Stimulated activated CD4-positive, alpha-beta T cell treated with anti-CD3 and anti-CD28 coated beads, TNF-alpha, amount 100 ng/mL, for 4 hours (primary cell): ENCODE data around the gene FLT3.
"Not testable (repeated sequence)": the region's sequence is repeated elsewhere in the genome, so short reads cannot be mapped to it uniquely, and the experiment has no call there.

Experiments used
- DNase-seq, 3 experiments: peaks; one replicate each; pipeline ENCODE4 v3.0.0-alpha.2; 2020; ENCODE audit warnings: low read depth in 3 of 3

Gene FLT3

DNA sequence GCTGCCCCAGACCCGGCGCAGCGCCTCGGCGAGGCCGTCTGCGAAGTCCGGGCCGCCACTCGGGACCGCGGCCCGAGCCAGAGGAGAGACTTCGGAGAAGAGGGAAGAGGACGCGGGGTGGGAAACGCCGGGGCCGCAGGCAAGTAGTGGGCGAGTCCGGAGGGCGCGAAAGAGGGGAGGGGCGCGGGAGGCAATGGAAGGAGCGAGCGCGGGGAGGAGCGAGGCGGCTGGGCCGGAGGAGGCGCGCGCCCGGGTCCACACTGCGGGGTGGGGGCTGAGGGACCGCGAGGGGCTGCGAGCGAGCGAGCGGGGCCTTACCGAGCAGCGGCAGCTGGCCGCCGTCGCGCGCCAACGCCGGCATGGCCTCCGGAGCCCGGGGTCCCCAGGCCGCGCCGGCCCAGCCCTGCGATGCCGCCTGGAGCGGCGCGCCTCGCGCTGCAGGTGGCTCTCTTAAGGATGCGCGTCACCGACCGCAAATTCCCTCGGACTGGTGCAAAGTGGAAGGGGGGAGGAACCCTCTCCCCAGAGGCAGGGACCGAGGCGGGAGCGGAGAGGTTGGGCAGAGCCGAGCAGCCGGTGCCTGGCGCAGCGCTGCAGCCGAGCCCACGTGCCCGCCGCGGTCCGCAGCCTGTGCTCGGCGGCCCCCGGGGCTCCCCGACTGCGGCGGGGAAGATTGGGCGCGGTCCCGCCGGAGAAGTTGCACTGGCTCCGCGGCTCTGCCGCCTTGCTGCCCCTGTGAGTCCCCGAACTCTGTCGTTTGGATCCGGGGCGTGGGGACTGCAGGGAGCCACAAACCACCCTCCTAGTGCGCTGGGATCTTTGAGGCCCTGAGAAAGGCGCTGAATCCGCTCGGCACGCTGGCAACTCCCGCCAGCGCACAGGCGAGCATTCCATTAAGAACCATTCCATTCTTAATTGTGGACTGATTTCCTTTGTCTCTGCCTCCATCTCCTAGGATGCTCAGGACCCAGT is at the start of gene FLT3:
Gene FLT3 (minus strand): TSS at position 427 of the 972 bp plus-strand sequence. CDS start 66 bp downstream, at position 361.
- DNase-seq: peak in 1 of 3 experiments; percentile 4

- no peak for DNase-seq
Observed at GRCh38 chr13:28147495-28147894, 47.1 kb upstream of the FLT3 start.

DNA sequence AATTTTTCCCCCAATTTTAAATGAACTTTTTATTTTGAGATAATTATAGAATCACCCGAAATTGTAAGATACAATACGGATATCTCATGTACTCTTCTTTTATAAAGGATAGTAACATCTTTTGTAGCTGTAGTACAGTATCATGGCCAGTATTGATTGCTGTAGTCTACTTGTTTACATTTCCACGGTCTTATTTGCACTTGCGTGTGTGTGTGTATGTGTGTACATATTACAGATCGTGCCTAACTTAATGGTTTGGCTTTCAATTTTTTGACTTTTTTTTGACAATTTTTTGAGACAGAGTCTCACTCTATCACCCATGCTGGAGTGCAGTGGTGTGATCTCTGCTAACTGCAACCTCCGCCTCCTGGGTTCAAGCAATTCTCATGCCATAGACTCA is 44.7 kb upstream of the FLT3 start:
- no peak for DNase-seq

- not testable (repeated sequence) for DNase-seq
Observed at GRCh38 chr13:28141542-28141941, 41.2 kb upstream of the FLT3 start.

GRCh38 chr13:28140433-28141125 is 40.2 kb upstream of the FLT3 start:
- DNase-seq: no peak

GRCh38 chr13:28138756-28139470 is 38.5 kb upstream of the FLT3 start:
- peak; percentile 74 to 89 (median 84) for DNase-seq

GRCh38 chr13:28138012-28138755 is 37.8 kb upstream of the FLT3 start, which contains the start of gene PAN3:
Gene PAN3 (plus strand): TSS chr13:28138545. CDS start chr13:28138658, 113 bp downstream.
- peak; percentile 79 to 85 (median 83) for DNase-seq

DNA sequence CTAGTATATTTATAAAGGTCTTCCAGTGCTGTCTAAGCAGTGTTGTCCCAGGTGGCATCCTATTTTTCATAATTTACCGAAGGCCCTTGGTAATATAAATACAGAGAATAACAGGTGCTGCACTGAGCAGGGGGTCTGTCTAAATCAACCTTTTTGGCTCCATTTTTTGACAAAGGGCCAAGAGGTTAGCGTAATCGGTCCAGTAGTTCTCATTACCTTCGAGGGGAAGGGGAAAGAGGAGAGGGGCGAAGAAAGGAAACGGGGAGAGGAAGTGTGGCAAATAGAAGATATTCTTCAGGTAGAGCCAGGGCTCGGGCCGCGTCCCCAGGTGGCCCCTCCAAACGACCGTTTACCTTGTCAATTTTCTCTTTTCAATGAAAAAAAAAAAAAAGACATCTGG is 37.2 kb upstream of the FLT3 start:
- DNase-seq: no peak

GRCh38 chr13:28136916-28137315 is 36.5 kb upstream of the FLT3 start:
- no peak for DNase-seq

DNA sequence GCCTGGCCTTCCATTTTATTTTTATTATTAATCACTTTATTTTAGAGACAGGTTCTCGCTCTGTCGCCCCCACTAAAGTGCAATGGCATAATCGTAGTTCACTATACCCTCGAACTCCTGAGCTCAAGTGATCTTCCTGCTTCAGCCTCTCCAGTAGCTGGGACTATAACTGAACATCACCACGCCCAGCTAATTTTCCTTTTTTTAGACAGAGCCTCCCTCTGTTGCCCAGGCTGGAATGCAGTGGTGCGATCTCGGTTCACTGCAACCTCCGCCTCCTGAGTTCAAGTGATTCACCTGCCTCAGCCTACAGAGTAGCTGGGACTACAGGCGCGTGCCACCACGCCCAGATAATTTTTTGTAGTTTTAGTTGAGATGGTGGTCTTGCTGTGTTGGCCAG is 31.3 kb upstream of the FLT3 start:
- no peak for DNase-seq

- no peak for DNase-seq
Observed at GRCh38 chr13:28129911-28130693, 29.7 kb upstream of the FLT3 start.

DNA sequence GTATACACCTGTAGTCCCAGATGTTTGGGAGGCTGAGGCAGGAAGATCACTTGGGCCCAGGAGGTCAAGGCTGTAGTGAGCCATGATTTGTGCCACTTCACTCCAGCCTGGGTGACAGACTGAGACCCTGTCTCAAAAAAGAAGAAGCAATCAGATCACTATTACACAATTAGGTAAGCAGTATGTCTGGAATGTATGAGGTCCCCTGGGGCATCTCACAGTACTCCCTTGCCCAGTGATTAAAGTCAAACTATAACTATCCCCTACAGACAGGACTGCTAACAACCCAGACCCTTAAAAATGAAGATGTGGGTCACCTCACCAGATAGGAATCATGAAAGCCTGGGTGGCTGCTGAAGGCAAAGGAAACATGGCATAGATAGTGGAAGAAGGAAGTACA is 28.6 kb upstream of the FLT3 start:
- no peak for DNase-seq

DNA sequence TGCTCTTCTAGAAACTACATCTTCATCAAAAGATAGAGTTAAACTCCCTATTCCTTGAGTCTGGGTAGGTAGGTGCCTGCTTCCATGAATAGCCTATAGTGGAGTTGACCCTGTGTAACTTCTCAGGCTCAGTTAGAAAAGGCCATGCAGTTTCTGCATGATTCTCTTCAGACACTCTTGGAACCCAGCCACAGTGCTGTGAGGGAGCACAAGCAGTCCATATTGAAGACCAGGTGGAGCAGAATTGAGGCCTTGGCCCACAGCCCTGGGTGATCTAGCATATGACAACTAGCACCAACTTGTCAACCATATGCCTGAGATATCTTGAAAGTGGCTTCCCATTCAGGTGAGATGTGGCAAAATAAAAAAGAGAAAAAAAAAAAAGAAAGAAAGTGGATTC is 27.7 kb upstream of the FLT3 start:
- no peak for DNase-seq

DNA sequence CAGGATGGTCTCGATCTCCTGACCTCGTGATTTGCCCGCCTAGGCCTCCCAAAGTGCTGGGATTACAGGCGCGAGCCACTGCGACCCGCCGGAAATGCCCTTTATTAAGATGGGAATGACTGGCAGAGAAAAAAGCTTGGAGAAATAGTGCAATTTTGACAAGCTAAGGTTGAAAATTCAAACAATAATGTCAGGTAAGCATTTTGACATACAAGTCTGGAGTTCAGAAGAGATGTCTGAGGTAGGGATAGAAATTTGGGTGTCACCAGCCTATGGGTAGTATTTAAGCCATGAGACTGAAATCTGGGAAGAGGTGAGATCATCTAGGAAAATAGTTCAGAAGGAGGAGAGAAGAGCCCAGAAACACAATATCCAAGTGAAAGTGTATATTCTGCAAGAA is 20.8 kb upstream of the FLT3 start:
- DNase-seq: no peak

GRCh38 chr13:28120317-28120716 is 19.9 kb upstream of the FLT3 start:
- no peak for DNase-seq

GRCh38 chr13:28117689-28118377 is 17.5 kb upstream of the FLT3 start:
- no peak for DNase-seq

GRCh38 chr13:28116736-28117135 is 16.4 kb upstream of the FLT3 start:
- DNase-seq: no peak

GRCh38 chr13:28110414-28110813 is 10.0 kb upstream of the FLT3 start:
- DNase-seq: no peak

DNA sequence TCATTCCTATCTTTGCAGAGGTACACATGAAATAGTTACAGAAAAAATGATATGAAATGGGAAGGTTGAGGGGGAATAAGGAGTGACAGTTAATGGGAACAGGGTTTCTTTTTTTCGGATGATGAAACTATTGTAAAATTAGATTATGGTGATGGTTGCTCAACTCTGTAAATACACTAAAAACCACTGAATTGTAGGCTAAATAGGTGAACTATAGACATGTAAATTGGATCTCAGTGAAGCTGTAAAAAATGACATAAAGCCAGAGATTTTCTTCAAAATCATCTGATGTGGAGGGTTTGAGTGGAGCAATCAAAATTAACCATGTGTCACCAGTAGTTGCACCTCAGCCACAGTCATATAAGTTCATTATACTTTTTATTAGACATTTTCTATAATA is 6.6 kb upstream of the FLT3 start:
- DNase-seq: no peak

- not testable (repeated sequence) for DNase-seq
Observed at GRCh38 chr13:28101886-28102285, 1.5 kb upstream of the FLT3 start.
